Upper lobe of left lung (tissue), 6 donors: ENCODE measurements around the gene MALSU1. TPM values are rescaled to one million over a fixed set of nuclear protein-coding genes. Genes with fewer than 3 reads are reported as not detected.

ENCODE experiments used
- ATAC-seq, 2 donors: fragments of 200-7000 bp; cut with Tn5 transposase; one replicate each; pipeline ENCODE4 v1.9.1; 2022; ENCODE audit warnings: mild to moderate bottlenecking in 2 of 2, moderate library complexity in 2 of 2; ENCODE audit not compliant: low FRiP score in 2 of 2
- DNase-seq, 2 donors: peaks; one replicate each; pipeline ENCODE4 v3.0.0-alpha.2; 2019 to 2020
- H3K27ac ChIP-seq, 4 donors: fragments of 200-600 bp; sonication (generic); one replicate each; pipeline ENCODE4 v1.5.1; 2016 to 2019
- H3K27me3 ChIP-seq, 4 donors: fragments of 200-600 bp; sonication (generic); one replicate each; pipeline ENCODE4 v1.5.1; 2017 to 2019
- H3K36me3 ChIP-seq, 4 donors: fragments of 200-600 bp; sonication (generic); one replicate each; pipeline ENCODE4 v1.5.1; 2016 to 2019
- H3K4me1 ChIP-seq, 4 donors: fragments of 200-600 bp; sonication (generic); one replicate each; pipeline ENCODE4 v1.5.1; 2018 to 2019
- H3K4me3 ChIP-seq, 4 donors: fragments of 200-600 bp; sonication (generic); one replicate each; pipeline ENCODE4 v1.5.1; 2017 to 2019; ENCODE audit warnings: mild to moderate bottlenecking in 2 of 4, moderate library complexity in 1 of 4
- H3K9me3 ChIP-seq, 4 donors: fragments of 200-600 bp; sonication (generic); one replicate each; pipeline ENCODE4 v1.5.1; 2018 to 2019
- EP300 ChIP-seq, 4 donors: sonication (generic); formaldehyde crosslinking; IDR thresholded peaks; one replicate each; pipeline ENCODE4 v1.5.1; 2017; ENCODE audit warnings: antibody characterized with exemption in 4 of 4, control low read depth in 2 of 4
- POLR2A ChIP-seq, 4 donors: fragments of 450-650 bp; IDR thresholded peaks; one replicate each; pipeline ENCODE4 v1.5.1; 2016 to 2017; ENCODE audit warnings: antibody characterized with exemption in 4 of 4, mild to moderate bottlenecking in 2 of 4
- POLR2AphosphoS5 ChIP-seq, 2 donors: sonication (generic); formaldehyde crosslinking; IDR thresholded peaks; one replicate each; pipeline ENCODE4 v1.5.1; 2017; ENCODE audit warnings: antibody characterized with exemption in 2 of 2
- WGBS, 2 donors: methylation state at CpG; one replicate each; pipeline ENCODE4 v1.1.5; 2017 to 2018; 5-methylcytosine and 5-hydroxymethylcytosine counted together
- total RNA-seq, 6 donors: library from RNA; depleted of rRNA in 4 of 6; stranded (reverse); fragments of >200 nt in 4 of 6; gene quantifications; one replicate each; pipeline versions ENCODE4 v1.1.0 to v1.2.1, GENCODE V29; 2016 to 2021
- TF ChIP-seq, protein P1 (sequence below), 6 experiments: fragments of 450-650 bp in 4 of 6; fragments of 200-600 bp in 2 of 6; sonication (generic) in 2 of 6; IDR thresholded peaks; one replicate each; pipeline ENCODE4 v1.5.1; 2016 to 2019; ENCODE audit warnings: antibody characterized with exemption in 6 of 6
- donor health status: DM: no; HTN: no; CAD: no; lungs with moderate emphysema.
- donor health status: DM: no; HTN: yes; CAD: no; lungs with severe emphysema.

Gene MALSU1
- total RNA-seq, 6 donors from 2014 or later, result 30.5 to 63.2 (median 44.6) TPM

DNA sequence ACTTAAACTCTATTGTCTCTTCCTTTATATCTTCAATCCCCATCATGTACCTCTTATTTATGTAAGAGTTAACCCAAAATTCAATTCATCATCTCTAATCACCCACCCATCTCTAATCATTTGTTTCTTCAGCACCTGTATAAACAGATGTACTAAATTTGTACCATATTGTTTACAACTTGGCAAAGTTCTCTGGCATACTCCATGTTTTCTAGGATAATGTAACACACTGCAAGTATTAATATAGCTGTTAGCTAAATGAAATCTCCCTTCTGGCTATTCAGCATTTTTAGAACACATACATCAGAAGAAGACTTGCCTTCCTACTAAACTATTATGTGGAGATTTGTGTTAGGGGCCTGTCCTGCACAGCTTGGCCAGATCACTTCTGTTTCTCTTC is 33.1 kb downstream of the MALSU1 start:
- peak overlapping the region in 2 of 4 donors; percentile 37 to 58 for H3K27ac ChIP-seq

DNA sequence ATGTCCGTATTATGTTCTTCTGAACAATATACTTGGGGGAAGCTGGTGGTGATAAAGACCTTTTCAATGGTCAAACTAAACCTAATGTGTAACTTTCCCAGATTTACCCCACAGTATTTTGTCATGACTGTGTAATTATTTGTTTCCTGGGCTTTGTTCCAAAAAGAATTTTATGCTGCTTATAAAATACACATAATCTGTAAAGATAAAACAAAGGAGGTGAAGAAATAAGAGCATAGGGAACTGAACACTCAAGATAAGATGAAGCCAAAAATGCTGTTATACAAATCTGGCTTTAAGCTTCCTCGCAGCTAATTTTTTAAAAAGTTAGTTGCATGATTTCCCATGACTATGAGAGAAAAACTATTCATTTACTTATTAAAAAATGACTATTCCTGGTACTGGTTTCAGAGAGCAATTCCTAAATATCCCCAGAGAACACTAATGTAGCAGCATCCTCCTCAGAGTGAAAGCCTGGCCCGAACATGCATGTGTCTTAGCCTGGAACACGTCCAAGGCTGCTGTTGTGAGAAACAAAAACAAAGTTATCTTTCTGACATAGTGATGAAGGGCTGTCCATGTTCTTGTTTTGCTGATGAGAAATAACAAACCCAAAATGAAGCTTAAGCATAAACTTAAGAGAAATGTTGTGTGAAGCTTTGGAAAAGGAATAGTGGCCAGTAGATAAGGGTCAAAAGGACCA is 33.9 kb downstream of the MALSU1 start:
- no peak overlapping the region for H3K4me3 ChIP-seq
- DNase-seq, result no peak
- peak overlapping the region in 2 of 4 donors; percentile 37 to 58 for H3K27ac ChIP-seq
- H3K27me3 ChIP-seq, result no peaks in the 10 kb centered on the region
- H3K4me1 ChIP-seq, result peaks cover 37 to 40% (median 37%) of the 10 kb centered on the region in 4 donors
- TF ChIP-seq EP300 (IDR thresholded peaks at IDR 0.05) (no peak), POLR2A (IDR thresholded peaks at IDR 0.05) (no peak), POLR2AphosphoS5 (IDR thresholded peaks at IDR 0.05) (no peak)
- TF ChIP-seq, protein P1, sequence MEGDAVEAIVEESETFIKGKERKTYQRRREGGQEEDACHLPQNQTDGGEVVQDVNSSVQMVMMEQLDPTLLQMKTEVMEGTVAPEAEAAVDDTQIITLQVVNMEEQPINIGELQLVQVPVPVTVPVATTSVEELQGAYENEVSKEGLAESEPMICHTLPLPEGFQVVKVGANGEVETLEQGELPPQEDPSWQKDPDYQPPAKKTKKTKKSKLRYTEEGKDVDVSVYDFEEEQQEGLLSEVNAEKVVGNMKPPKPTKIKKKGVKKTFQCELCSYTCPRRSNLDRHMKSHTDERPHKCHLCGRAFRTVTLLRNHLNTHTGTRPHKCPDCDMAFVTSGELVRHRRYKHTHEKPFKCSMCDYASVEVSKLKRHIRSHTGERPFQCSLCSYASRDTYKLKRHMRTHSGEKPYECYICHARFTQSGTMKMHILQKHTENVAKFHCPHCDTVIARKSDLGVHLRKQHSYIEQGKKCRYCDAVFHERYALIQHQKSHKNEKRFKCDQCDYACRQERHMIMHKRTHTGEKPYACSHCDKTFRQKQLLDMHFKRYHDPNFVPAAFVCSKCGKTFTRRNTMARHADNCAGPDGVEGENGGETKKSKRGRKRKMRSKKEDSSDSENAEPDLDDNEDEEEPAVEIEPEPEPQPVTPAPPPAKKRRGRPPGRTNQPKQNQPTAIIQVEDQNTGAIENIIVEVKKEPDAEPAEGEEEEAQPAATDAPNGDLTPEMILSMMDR (IDR thresholded peaks at IDR 0.05), result no peak
- H3K9me3 ChIP-seq, result no peaks in the 10 kb centered on the region
- H3K36me3 ChIP-seq, result no peaks in the 10 kb centered on the region
- 19 to 31% methylated on average over 4 of the region's 4 CpGs for WGBS, 2 donors
- ATAC-seq, result peak in 1 of 2 donors; percentile 49

More for the DNA sequence above, 33.1 kb downstream of the MALSU1 start:
- no peak for ATAC-seq
- Histone ChIP-seq H3K4me3 (no peak overlapping the region), H3K4me1 (peaks cover 37 to 40% (median 37%) of the 10 kb centered on the region in 4 donors), H3K9me3 (no peaks in the 10 kb centered on the region), H3K27me3 (no peaks in the 10 kb centered on the region), H3K36me3 (no peaks in the 10 kb centered on the region)
- no peak for DNase-seq
- TF ChIP-seq, protein P1 (IDR thresholded peaks at IDR 0.05), result no peak
- TF ChIP-seq EP300 (IDR thresholded peaks at IDR 0.05) (no peak), POLR2AphosphoS5 (IDR thresholded peaks at IDR 0.05) (no peak)

DNA sequence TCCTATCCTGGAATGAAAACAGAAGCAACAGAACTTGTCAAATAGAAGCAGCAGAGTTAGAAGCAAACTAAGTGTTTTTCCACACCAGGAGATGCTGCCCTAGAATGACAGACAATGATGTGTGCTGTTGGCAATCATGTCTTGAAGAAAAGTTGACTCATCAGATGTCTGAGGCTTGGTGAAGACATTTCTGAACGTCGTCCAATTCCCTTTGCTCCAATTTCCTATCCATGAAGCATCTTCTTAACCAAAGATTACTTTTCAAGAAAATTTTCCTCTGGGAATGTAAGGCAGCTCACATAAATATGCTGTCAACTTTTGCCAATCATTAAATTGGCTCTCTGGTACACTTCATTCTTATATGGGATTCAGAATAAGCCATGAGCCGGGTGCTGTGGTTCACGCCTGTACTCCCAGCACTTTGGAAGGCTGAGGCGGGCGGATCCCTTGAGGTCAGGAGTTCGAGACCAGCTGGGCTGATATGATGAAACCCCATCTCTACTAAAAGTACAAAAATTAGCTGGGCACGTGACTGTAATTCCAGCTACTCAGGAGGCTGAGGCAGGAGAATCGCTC is 34.6 kb downstream of the MALSU1 start:
- Histone ChIP-seq H3K27me3 (no peaks in the 10 kb centered on the region), H3K9me3 (no peaks in the 10 kb centered on the region), H3K4me1 (peaks cover 37 to 40% (median 37%) of the 10 kb centered on the region in 4 donors), H3K27ac (peak overlapping the region; percentile 2 to 58 (median 34)), H3K4me3 (no peak overlapping the region), H3K36me3 (no peaks in the 10 kb centered on the region)
- peak in 1 of 2 donors; percentile 85 for ATAC-seq
- WGBS, 2 donors, result 67 to 68% methylated on average over 9 of the region's 9 CpGs
- no peak for DNase-seq
- TF ChIP-seq, protein P1 (IDR thresholded peaks at IDR 0.05), result no peak
- TF ChIP-seq EP300 (IDR thresholded peaks at IDR 0.05) (no peak), POLR2AphosphoS5 (IDR thresholded peaks at IDR 0.05) (no peak), POLR2A (IDR thresholded peaks at IDR 0.05) (no peak)

DNA sequence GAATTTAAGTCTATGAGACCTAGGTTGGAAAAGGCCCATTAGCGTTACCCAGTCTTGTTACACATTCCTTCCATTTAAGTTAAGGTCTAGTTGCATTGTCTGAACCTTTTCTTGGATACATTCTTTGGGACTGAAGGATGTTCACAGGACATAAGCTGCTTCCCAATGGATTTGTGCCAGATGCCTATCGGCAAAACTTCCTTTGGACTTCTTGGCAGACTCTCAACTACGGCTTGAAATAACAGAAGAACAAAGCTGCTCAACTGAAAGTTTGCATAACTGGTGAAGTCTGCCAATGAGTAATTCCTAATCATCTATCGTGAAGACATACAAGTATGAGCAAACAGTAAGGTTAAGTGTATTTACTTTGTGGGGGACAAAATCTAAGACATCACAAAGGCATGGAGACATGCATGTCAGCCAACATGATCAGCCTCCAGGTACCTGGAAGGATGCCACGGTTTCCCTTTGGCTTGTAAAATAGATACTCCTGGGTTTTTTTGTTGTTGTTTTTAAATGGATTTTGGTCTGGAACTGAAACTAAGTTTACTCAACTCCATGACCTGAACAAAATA is 35.4 kb downstream of the MALSU1 start:
- peak overlapping the region in 3 of 4 donors; percentile 2 to 58 (median 37) for H3K27ac ChIP-seq

More for the DNA sequence above, 35.4 kb downstream of the MALSU1 start:
- Histone ChIP-seq H3K36me3 (no peaks in the 10 kb centered on the region), H3K9me3 (no peaks in the 10 kb centered on the region), H3K4me3 (no peak overlapping the region), H3K27me3 (no peaks in the 10 kb centered on the region), H3K4me1 (peaks cover 37 to 40% (median 37%) of the 10 kb centered on the region in 4 donors)
- TF ChIP-seq, protein P1 (IDR thresholded peaks at IDR 0.05), result no peak
- TF ChIP-seq POLR2AphosphoS5 (IDR thresholded peaks at IDR 0.05) (peak in 1 of 2 donors; percentile 57), EP300 (IDR thresholded peaks at IDR 0.05) (no peak), POLR2A (IDR thresholded peaks at IDR 0.05) (no peak)
- 22 to 26% methylated on average over 5 of the region's 5 CpGs for WGBS, 2 donors
- DNase-seq (peak in 1 of 2 donors; percentile 35), ATAC-seq (peak; percentile 75 to 79)
